Urothelium cell line (cell line): ENCODE results near the gene MS4A7.

ENCODE experiments used
- DNase-seq: peaks from one replicate; pipeline ENCODE4 v3.0.0; 2011; ENCODE audit warnings: low spot score, mixed read lengths
- FAIRE-seq: peaks from 2 replicates; lab custom pipeline; 2011; peaks lifted over from hg19 to GRCh38; lab: Jason Lieb, UNC

Gene MS4A7

DNA sequence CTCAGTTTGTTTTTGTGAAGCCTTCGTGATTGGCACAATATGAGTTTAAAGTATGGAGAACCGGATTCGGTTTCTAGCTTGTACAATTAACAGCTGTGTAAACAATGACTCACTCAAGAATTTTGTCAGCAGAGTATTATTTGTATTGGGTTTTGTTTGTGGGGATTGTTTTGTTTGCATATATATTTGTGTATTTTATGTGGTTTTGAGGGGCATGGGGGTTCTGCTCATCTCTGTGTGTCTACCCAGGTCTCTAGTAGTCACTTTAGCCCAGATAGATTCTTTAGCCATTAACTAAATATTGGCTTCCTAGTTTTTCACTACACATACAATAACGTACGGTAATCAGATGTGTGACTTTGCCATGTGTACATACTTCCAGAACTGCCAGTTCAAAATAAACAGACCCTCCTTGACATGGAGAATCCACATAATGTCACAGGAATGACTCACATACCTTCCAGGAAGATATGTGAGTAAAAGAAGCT, 7.5 kb upstream of the MS4A7 start:
- DNase-seq = no peak
- peak; percentile 17 for FAIRE-seq

- DNase-seq = no peak
Observed at GRCh38 chr11:60371386-60371785, 6.9 kb upstream of the MS4A7 start.

DNA sequence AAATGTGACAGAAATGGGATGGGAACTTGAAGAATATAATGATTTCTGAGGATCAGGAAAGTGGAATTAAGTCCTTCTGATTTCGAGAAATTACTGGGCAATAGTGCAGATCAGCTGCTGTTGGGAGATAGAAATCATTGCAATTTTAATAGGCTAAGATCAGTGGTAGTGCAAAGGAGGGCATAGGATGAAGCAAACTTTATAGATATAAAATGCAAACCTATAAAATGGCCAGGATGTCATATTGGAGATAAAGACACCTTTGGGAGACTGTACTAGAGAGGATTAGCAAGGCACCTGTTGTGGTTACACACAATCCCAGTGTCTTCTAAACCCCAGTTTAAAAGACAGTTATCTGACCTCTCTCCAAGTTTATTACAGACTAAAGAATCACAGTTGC, 6.5 kb upstream of the MS4A7 start:
- DNase-seq = no peak
- no peak for FAIRE-seq

More at GRCh38 chr11:60371386-60371785, 6.9 kb upstream of the MS4A7 start:
- FAIRE-seq = no peak

GRCh38 chr11:60372767-60373166, 5.6 kb upstream of the MS4A7 start:
- DNase-seq (no peak), FAIRE-seq (no peak)

DNA sequence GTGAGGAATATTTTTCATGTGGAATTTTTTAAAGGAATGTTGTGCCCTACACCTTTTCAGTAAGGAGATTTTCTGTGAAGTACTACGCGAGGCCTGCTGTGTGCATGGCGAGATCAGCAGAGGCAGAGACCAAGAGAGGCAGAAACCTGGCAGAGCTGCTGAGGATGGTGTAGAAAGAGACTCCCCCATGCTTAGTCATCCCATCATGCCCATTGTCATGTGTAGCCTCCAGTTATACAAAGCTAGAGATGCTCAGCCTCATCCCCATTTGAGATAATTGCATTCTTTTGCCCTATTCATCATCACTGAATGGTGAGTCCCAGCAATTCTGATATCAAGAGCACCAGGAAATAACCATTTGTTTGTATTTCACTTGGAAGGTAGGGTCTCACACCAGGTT, 3.0 kb upstream of the MS4A7 start:
- FAIRE-seq (no peak), DNase-seq (no peak)

- DNase-seq = no peak
- FAIRE-seq = no peak
Observed at GRCh38 chr11:60376601-60377000, 1.7 kb upstream of the MS4A7 start.

GRCh38 chr11:60377401-60378136, 763 bp upstream of the MS4A7 start:
- DNase-seq = no peak
- FAIRE-seq = no peak

- FAIRE-seq (no peak), DNase-seq (no peak)
Observed at GRCh38 chr11:60389279-60389910, 11.1 kb downstream of the MS4A7 start.

GRCh38 chr11:60390419-60390818, 12.1 kb downstream of the MS4A7 start:
- no peak for FAIRE-seq
- DNase-seq = no peak

DNA sequence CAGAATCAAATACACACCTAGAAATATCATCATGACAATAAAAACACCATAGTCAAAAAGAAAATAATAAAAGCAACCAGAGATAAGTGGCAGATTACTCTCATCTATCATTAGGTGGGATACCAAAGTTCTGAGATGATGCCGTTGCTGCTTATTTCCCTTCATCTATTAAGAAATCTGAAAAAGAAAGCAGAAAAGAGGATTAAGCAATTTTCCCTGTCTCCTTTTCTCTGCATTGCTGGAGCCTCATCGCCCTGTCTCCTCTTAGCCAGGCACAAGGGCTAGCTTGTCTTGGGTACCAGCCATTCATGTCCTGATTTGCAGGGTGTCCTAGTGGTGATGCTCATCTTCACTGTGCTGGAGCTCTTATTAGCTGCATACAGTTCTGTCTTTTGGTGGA, 14.0 kb downstream of the MS4A7 start:
- FAIRE-seq = no peak

DNA sequence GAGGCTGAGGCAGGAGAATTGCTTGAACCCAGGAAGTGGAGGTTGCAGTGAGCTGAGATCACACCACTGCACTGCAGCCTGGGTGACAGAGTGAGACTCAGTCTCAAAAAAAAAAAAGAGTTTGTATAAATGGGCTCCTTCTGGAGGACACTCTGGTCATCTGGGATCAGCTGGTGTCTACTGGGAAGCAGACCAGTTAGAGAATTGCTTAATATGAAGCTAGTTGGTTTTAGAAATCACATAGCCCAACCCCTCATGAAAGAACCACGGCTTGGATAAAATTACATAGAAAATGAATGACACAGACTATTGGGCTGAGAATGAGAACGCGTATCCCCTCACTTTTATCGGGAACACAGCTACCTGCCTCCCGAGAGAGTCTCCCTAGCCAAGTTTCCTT, 14.7 kb downstream of the MS4A7 start:
- no peak for DNase-seq
- FAIRE-seq = no peak

More for the DNA sequence above, 14.0 kb downstream of the MS4A7 start:
- DNase-seq = no peak

- FAIRE-seq = no peak
- DNase-seq = no peak
Observed at GRCh38 chr11:60394666-60395380, 16.5 kb downstream of the MS4A7 start.

GRCh38 chr11:60396382-60396781, 18.1 kb downstream of the MS4A7 start, which contains the start of gene MS4A14:
Gene MS4A14, plus strand, starts transcription at chr11:60396459. Its CDS starts 120 bp downstream, at chr11:60396579.
- DNase-seq (no peak), FAIRE-seq (no peak)

DNA sequence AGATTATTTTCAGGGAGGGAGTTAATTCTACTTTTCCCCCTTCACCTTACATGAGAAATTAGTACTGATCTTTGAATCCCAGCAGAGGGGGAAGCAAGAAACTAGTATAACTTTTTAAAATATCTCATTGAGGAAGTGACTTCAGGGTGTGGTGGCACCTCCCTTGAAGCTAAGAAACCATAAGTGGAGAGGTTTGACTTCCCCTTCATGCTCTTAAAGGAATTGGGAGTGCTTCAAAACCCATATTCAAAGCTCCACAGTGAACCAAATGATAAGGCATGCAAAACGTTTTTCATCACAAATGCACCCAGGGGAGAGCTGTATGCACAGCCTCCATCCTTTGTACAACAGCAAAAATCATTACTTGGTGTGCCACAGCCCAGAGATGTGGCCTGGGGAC, 18.5 kb downstream of the MS4A7 start:
- FAIRE-seq (no peak), DNase-seq (no peak)

DNA sequence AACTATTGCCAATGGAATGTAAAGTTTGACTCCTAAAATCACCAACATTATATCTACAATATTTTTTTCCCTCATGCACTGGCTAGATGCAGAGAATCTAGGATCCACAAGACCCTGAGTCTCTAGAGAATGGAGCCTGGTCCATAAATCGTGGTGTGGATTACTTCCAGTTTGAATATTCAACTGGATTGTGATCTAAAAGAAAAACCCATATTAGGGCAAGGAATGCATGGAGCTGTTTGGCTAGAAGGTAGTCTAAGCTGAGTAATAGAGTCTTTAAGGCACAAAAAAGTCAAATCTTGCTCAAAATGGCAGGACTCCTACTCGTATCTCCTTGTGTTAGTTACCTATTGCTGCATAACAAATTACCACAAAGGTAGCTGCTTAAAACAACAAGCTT, 41.7 kb downstream of the MS4A7 start:
- DNase-seq = no peak
- FAIRE-seq = no peak

- DNase-seq (no peak), FAIRE-seq (no peak)
Observed at GRCh38 chr11:60422609-60423008, 44.3 kb downstream of the MS4A7 start.

GRCh38 chr11:60428517-60428916, 50.2 kb downstream of the MS4A7 start:
- FAIRE-seq (peak; percentile 82), DNase-seq (peak; percentile 86)

DNA sequence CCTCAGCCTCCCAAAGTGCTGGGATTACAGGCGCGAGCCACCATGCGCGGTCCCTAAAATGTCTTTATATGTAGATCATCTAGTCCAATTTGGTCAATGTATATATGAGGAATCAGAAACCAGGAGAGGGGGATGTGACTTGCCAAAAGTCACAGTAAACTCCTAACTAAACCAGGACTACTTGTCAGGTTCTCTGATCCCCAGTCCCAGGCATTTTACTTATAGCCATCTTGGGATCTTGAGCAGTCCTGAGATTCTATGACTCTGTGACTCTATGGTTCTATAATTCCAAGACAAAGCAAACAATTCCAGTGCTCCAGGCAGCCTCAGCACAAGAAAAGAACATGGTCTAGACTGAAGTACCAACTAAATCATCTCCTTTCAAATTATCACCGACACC, 50.9 kb downstream of the MS4A7 start, which contains the start of gene MS4A5:
Gene MS4A5, plus strand, starts transcription at position 301 of the 400 bp plus-strand sequence. CDS start 103 bp downstream, outside the sequence.
- no peak for FAIRE-seq
- no peak for DNase-seq

DNA sequence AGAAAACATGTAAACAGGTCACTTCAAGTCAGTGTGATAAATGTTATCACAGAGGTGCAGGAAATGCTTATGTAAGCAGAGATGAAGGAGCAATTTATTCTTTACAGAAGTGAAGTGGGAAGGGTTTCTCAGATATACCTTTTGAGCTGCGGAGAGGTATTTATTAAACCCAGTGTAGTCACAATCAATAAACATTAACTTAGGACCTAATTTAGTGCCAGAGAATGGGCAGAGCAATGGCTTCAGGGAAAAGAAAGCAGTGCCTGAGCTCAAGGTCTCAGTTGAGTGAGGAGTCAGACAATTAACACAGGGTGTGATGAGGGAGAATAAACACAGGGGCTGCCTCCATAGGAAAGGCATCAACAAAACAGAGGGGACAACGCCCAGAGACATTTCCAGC, 52.9 kb downstream of the MS4A7 start:
- no peak for DNase-seq
- FAIRE-seq = no peak

- no peak for FAIRE-seq
- no peak for DNase-seq
Observed at GRCh38 chr11:60433401-60433800, 55.1 kb downstream of the MS4A7 start.
